ENCODE data around the gene CACNA2D1.

Gene CACNA2D1

GRCh38 chr7:82284936-82285519 is 158.5 kb downstream of the CACNA2D1 start:
- DNase-seq (ENCODE audit: low read depth), result no peak
- H3K4me3 ChIP-seq (ENCODE audit: low read depth, low read length), result no peak overlapping the region
- no peak for TF ChIP-seq CTCF (conservative IDR thresholded peaks at IDR 0.05; ENCODE audit: low read depth, low read length)

GRCh38 chr7:82275342-82275741 is 168.2 kb downstream of the CACNA2D1 start:
- no peak overlapping the region for H3K4me3 ChIP-seq (ENCODE audit: low read depth, low read length)
- no peak for TF ChIP-seq CTCF (conservative IDR thresholded peaks at IDR 0.05; ENCODE audit: low read depth, low read length)
- DNase-seq (ENCODE audit: low read depth), result no peak

GRCh38 chr7:82274681-82275080 is 168.9 kb downstream of the CACNA2D1 start:
- no peak overlapping the region for H3K4me3 ChIP-seq (ENCODE audit: low read depth, low read length)
- no peak for DNase-seq (ENCODE audit: low read depth)
- no peak for TF ChIP-seq CTCF (conservative IDR thresholded peaks at IDR 0.05; ENCODE audit: low read depth, low read length)

DNA sequence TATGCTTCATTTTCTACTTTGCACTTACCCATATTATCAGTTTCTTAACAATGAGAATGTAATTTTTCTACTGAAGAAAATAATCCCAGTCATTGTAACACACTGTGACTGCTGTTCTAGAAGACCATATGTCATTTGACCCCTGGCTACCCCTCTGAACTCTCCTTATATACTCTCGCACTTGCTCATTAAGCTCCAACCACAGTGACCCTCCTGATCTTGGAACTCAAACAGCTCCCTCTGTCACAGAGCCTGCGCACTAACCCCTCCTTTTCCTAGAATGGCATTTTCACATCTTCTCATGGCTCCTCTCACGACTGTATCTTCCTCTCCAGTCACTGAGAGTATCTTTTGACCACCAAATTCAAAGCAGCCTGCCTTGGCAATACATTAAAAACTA is 169.7 kb downstream of the CACNA2D1 start:
- TF ChIP-seq CTCF (conservative IDR thresholded peaks at IDR 0.05; ENCODE audit: low read depth, low read length), result no peak
- DNase-seq (ENCODE audit: low read depth), result no peak

GRCh38 chr7:82270870-82271269 is 172.7 kb downstream of the CACNA2D1 start:
- no peak for TF ChIP-seq CTCF (conservative IDR thresholded peaks at IDR 0.05; ENCODE audit: low read depth, low read length)
- DNase-seq (ENCODE audit: low read depth), result no peak
- H3K4me3 ChIP-seq (ENCODE audit: low read depth, low read length), result no peak overlapping the region

More for the DNA sequence above, 169.7 kb downstream of the CACNA2D1 start:
- H3K4me3 ChIP-seq (ENCODE audit: low read depth, low read length), result no peak overlapping the region

- DNase-seq (ENCODE audit: low read depth), result peak; percentile 26
- H3K4me3 ChIP-seq (ENCODE audit: low read depth, low read length), result no peak overlapping the region
- no peak for TF ChIP-seq CTCF (conservative IDR thresholded peaks at IDR 0.05; ENCODE audit: low read depth, low read length)
Measured at GRCh38 chr7:82268632-82269031, 174.9 kb downstream of the CACNA2D1 start.

DNA sequence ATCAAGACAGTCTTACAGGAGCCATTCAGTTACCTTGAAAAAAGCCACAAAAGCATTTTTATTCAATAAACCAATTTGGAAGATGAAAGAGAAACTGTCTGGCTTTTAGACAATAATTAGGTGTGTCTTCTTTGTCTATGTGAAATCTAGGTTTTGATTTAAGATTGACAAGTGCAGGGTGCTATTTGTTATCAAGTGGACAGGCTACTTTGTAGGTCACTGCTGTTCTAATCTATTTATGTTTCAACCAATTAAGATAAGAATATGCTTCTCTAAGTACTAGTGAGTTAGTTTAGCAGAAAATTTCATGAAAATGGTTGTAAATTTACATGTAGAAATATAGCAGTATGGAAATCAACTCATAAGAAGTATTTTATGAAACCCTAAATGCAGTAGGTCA is 177.5 kb downstream of the CACNA2D1 start:
- TF ChIP-seq CTCF (conservative IDR thresholded peaks at IDR 0.05; ENCODE audit: low read depth, low read length), result no peak
- H3K4me3 ChIP-seq (ENCODE audit: low read depth, low read length), result no peak overlapping the region
- DNase-seq (ENCODE audit: low read depth), result no peak
